ENCODE measurements around the gene CPXM2.

GRCh38 chr10:123884907-123885381, 6.7 kb downstream of the CPXM2 start:
- TF ChIP-seq CTCF (conservative IDR thresholded peaks at IDR 0.05; ENCODE audit: low read depth, low read length) (no peak), EZH2 (IDR thresholded peaks at IDR 0.05; ENCODE audit: low read length, unreplicated experiment) (no peak), EZH2phosphoT487 (IDR thresholded peaks at IDR 0.05; ENCODE audit: borderline replicate concordance, low read length) (no peak)
